ENCODE measurements around the gene DBN1. TPM values are rescaled to one million over a fixed set of nuclear protein-coding genes. Genes with fewer than 3 reads are reported as not detected.

The DBN1 gene
- total RNA-seq, 1 experiment from 2014 or later: 29.7 TPM

GRCh38 chr5:177474002-177474476 lies 605 bp upstream of the DBN1 start:
- DNase-seq (ENCODE audit: low read depth): no peak

- no peak for DNase-seq (ENCODE audit: low read depth)
Measured at GRCh38 chr5:177472460-177473442, 683 bp downstream of the DBN1 start.

DNA sequence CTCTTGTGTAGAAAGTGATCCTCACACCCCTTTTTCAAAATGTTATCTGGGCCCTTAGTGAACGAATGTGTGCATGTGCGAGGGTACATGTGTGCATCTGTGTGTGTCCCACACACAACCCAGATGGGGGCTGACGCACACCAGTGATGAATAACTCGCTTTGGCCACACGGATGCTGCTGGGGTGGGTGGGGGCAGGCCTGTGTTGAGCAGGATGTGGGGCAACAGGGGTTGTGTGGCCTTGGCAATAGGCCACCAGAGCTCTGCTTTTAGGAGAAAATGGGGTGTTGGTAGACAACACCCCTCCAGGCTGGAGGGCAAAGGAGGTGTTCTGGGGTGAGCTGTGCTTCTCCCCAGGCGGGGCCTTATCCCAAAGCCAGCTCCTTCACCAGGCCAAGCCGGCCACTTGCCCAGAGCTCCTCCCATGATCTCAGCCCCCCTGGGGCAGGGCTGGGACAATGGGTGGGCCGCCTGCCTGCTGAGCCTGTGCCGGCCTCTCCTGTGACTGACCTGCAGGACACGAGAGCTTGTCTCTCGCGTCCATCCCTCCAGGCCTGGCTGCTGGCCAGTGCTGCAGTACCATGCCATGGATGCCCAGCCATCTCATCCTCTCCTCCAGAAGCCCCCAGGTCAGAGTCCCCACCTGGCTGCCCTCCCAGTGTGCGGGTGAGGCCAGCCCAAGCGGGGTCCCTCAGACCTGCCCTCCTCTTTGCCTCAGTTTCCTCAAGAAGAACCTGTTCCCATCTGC lies 1.7 kb downstream of the DBN1 start:
- no peak for DNase-seq (ENCODE audit: low read depth)

GRCh38 chr5:177470759-177471536 lies 2.5 kb downstream of the DBN1 start:
- no peak for DNase-seq (ENCODE audit: low read depth)

DNA sequence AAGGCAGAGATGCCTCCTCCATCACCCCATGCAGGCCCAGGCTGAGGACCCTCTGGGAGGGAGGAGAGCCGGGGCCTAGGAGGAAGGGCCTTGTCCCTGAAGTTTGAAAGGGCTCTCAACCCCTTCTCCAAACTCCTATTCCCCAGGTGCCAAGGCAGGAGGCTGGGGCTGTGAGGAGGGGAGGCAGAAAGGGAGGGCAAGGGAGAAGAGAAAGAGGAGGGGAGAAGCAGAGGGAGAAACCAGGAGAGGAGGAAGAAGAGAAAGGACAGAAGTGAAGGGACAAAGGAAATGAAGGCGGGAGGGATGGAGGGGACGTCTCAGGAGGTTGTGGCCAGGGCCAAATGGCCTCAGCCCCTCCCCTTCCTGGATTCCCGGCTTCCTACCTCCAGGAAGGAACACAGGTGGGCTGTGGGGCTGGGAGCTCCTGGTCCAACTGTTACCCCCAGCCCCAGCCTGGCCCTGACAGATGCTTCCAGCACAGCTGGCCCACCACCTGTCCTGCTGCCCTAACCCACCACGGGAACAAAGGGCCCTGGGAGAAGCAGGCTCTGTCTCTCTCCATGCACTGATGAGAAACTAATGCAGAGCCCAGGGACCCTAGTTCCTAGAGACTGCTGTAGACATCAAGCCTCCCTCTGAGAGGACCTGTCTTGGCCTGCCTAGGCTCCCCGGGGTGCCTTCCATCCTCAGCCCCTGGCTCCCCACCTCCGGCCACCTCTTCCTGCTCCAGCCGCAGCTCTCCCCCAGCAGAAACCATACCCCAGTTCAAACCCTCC lies 3.5 kb downstream of the DBN1 start:
- no peak for DNase-seq (ENCODE audit: low read depth)

DNA sequence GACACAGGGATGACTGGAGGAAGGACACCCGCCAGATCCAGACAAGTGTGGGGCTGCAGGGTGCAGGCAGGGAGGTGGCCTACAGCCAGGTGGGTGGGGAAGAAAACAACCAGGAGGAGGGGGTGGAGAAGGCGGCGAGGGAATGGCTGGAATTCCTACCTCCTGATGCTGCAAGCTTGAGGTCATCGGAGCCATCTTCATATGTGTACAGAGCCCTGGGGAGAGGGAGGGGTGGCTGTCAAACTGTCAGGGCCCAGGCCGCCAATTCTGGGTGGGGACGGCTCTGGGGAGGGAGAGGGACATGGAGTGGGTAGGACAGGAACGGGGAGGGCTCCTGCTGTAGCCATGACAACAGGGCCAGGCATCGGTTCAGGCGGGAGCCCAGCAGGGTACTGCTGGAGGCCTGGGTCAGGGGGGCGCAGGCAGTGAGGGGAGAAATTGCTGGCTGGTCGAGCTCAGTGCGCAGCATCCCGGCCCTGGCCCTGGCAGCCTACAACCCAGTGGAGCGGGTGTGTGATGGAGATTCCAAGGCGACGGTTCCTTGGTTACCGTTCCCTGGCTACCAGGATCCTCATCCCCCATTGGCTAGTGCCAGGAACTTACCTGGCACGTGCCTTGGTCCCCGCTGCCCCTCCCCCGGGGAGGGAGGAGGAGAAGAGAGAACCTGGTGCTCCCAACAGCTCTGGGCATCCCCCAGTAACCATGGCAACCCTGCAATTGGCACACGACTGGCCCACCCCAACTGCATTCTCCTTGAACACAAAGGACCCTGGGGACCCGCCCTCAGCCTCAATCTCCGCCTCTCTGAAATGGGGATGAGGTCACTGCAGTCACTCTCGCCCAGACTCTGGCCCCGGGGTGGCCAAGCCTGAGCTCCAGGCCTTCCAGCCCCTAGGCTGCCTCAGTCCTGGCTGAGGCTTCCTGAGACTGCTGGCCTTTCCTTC lies 4.5 kb downstream of the DBN1 start:
- no peak for DNase-seq (ENCODE audit: low read depth)

DNA sequence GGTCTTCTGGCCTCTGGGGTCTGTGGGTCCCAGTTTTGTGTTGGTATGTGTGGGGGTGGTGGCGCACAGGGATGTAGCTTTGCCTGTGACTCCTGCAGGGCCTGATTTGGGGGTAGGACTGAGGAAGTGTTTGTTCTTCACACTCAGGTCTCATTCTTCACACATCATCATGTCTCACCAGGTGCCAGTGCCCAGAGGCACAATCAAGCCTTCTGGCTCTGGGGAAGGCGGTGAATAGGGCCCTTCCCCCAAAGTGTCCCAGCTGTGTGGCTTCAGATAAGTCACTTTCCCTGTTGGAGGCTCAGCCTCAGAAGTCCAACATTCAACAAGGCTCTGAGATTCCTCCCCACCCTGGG lies 5.1 kb downstream of the DBN1 start:
- DNase-seq (ENCODE audit: low read depth): no peak

DNA sequence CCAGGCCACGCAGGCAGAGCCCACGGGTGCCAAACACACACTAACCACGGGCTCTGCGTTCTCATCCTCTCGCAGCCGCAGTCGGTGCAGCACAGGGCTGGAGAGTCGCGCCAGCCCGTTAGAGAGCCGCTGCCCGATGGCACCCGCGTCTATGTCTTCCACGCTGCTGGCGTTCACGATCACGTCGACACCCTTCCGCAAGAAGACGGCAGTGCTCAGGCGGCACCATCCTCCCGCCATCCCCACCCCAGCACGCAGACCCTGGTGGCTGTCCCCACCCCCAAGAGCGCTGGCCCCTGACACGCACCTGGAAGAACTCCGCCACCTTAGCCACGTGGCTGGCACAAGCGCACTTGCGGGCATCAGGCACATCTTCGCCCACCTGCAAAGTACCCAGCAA lies 6.0 kb downstream of the DBN1 start:
- DNase-seq (ENCODE audit: low read depth): no peak

DNA sequence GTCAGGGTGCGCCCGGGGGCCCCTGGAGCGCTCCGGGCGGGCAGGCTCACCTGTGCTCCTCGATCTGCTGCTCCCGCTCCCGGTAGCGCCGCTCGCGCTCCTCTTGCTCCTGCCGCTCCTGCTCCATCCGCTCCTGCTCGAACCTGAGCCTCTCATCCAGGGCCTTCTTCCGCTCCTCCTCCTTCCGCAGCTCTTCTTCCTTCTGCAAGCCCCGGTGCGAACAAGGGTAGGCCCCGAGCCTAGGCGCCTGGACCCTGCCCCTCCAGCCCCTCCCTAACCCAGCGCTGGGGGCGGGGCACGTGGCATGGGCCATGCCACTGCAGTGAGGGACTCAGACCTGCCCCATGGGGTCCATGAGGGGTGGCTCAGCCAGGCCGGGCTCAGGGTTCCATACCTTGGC lies 6.6 kb downstream of the DBN1 start:
- DNase-seq (ENCODE audit: low read depth): no peak

- DNase-seq (ENCODE audit: low read depth): no peak
Measured at GRCh38 chr5:177465044-177465443, 8.4 kb downstream of the DBN1 start.

- no peak for DNase-seq (ENCODE audit: low read depth)
Measured at GRCh38 chr5:177462021-177462670, 11.3 kb downstream of the DBN1 start.

GRCh38 chr5:177459819-177460628 lies 13.4 kb downstream of the DBN1 start:
- no peak for DNase-seq (ENCODE audit: low read depth)

- no peak for DNase-seq (ENCODE audit: low read depth)
Measured at GRCh38 chr5:177459357-177459756, 14.1 kb downstream of the DBN1 start.

GRCh38 chr5:177458912-177459350 lies 14.5 kb downstream of the DBN1 start:
- peak; percentile 40 for DNase-seq (ENCODE audit: low read depth)

- no peak for DNase-seq (ENCODE audit: low read depth)
Measured at GRCh38 chr5:177457852-177458681, 15.4 kb downstream of the DBN1 start.

DNA sequence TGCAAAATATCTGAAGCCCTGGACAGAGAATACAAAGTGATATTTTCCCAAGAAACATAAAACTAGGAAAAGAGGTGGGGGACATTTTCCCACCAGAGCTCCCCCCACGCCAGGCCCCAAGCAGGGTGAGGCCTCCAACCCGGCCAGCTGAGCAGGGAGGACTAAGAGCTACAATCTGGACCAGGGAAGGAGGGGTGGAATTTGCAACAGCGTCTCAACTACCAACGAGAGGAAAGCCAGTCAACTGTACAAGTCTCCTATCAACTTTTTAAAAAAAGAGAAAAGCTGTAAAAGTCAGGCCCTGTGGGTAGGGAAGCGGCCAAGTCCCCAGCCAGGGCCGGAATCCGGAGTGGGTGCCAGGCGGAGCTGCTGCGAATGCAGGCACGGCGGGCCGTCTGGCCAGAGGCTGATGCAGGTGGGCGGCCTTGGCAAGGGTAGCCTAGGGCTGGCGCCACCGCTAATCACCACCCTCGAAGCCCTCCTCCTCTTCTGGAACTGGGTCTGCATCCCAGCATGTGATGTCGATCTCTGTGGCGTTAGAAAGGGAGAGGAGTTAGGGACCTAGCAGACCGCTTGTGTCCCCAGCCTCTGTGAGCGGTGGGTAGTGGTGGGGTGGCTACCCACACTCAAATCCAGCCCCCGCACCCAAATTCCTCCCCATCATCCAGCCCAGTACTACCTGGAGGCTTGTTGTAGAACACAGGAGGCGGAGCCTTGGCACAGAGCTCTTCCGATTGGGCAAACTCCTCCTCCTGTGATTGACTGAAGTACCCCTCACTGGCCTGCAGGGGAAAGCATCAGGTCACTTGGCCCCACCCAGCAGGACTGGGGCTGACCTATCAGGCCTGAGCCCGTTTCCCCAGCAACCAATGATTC lies 16.2 kb downstream of the DBN1 start:
- DNase-seq (ENCODE audit: low read depth): peak; percentile 88

DNA sequence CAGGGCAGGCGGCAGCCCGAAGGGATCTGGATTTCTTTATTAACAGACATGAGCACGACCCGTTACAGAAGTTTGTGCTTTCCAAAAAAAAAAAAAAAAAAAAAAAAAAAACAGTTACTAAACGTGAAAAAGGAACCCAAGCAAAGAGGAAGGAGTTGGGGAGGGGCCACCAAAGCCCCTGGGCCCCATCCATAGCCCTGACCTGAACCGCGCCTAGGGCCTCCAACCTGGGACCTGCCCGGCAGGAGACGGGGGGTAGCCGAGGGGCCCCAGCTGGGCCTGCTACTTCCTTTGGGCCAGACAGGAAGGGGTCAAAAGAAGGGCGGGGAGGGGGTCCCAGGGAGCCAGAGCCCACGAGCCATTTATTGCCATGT lies 16.9 kb downstream of the DBN1 start:
- DNase-seq (ENCODE audit: low read depth): no peak
